C4-2B (cell line): ENCODE measurements around the gene HPX.
A peak's percentile ranks its signal among the peaks of the same experiment; 100 is the strongest.

ENCODE experiments used
- CTCF ChIP-seq: fragments of 450-650 bp; conservative IDR thresholded peaks from 2 replicates; pipeline ENCODE4 v1.5.1; 2017; ENCODE audit warnings: mild to moderate bottlenecking
- ZFX ChIP-seq: fragments of 450-650 bp; IDR thresholded peaks from 2 replicates; pipeline ENCODE4 v1.6.1; 2017

GRCh38 chr11:6443269-6444003 lies 2.6 kb upstream of the HPX start:
- peak; percentile 87 for TF ChIP-seq CTCF
- no peak for TF ChIP-seq ZFX
